HL-60 (cell line): Measurements from ENCODE around the gene CHST3.
"Not testable (repeated sequence)": the region's sequence is repeated elsewhere in the genome, so short reads cannot be mapped to it uniquely, and the experiment has no call there.

ENCODE experiments used
- DNase-seq, 2 experiments: peaks; one replicate each; pipeline ENCODE4 v3.0.0-alpha.2; 2010 to 2020; ENCODE audit warnings: low read depth in 1 of 2, low spot score in 1 of 2
- H3K27ac ChIP-seq: fragments of 250-450 bp; sonication (Bioruptor Pico); replicated peaks from 2 replicates; pipeline ENCODE4 v1.5.1; 2020; ENCODE audit warnings: mild to moderate bottlenecking, moderate library complexity
- H3K27me3 ChIP-seq: fragments of 250-450 bp; sonication (Bioruptor Pico); 2 replicates; pipeline ENCODE4 v1.5.1; 2021; ENCODE audit warnings: mild to moderate bottlenecking, moderate library complexity; ENCODE audit not compliant: insufficient read depth, poor library complexity, severe bottlenecking
- H3K4me3 ChIP-seq: replicated peaks from 2 replicates; pipeline ENCODE4 v1.5.1; 2011; ENCODE audit warnings: mild to moderate bottlenecking, control low read depth, low read length; ENCODE audit not compliant: insufficient read depth
- CTCF ChIP-seq: IDR thresholded peaks from one replicate; pipeline ENCODE4 v1.5.1; 2011; ENCODE audit warnings: low read length, control low read depth, inconsistent platforms; ENCODE audit not compliant: insufficient read depth
- GABPA ChIP-seq: IDR thresholded peaks from 2 replicates; pipeline ENCODE4 v1.6.1; 2012; ENCODE audit warnings: low read depth
- POLR2AphosphoS5 ChIP-seq: IDR thresholded peaks from 2 replicates; pipeline ENCODE4 v1.6.1; 2012; ENCODE audit warnings: low read depth
- REST ChIP-seq: IDR thresholded peaks from 2 replicates; pipeline ENCODE4 v1.6.1; 2012; ENCODE audit warnings: low read depth; ENCODE audit not compliant: insufficient replicate concordance
- SPI1 ChIP-seq: IDR thresholded peaks from 2 replicates; pipeline ENCODE4 v1.6.1; 2012; ENCODE audit warnings: low read depth, mild to moderate bottlenecking, borderline replicate concordance

Gene CHST3

GRCh38 chr10:71966046-71967004 lies 2.1 kb downstream of the CHST3 start:
- H3K4me3 ChIP-seq = no peak overlapping the region

GRCh38 chr10:71967958-71968357 lies 3.8 kb downstream of the CHST3 start:
- not testable (repeated sequence) for H3K27ac ChIP-seq, H3K4me3 ChIP-seq, DNase-seq
- peaks cover 32% of the 10 kb centered on the region for H3K27me3 ChIP-seq

More at GRCh38 chr10:71966046-71967004, 2.1 kb downstream of the CHST3 start:
- Histone ChIP-seq H3K27ac (no peak overlapping the region), H3K27me3 (peaks cover 30% of the 10 kb centered on the region)
- DNase-seq = no peak
- TF ChIP-seq REST (no peak), CTCF (no peak), SPI1 (no peak), GABPA (no peak), POLR2AphosphoS5 (no peak)

- Histone ChIP-seq H3K27ac (no peak overlapping the region), H3K27me3 (peaks cover 25% of the 10 kb centered on the region), H3K4me3 (no peak overlapping the region)
- DNase-seq = no peak
- no peak for TF ChIP-seq SPI1
- TF ChIP-seq GABPA = no peak
- TF ChIP-seq REST = no peak
- TF ChIP-seq CTCF = no peak
- TF ChIP-seq POLR2AphosphoS5 = no peak
These were observed 4.6 kb downstream of the CHST3 start for GRCh38 chr10:71968553-71969474.

GRCh38 chr10:71969929-71970328 lies 5.7 kb downstream of the CHST3 start:
- Histone ChIP-seq H3K27ac (no peak overlapping the region), H3K27me3 (peaks cover 22% of the 10 kb centered on the region), H3K4me3 (no peak overlapping the region)
- DNase-seq = no peak
- TF ChIP-seq REST = no peak
- TF ChIP-seq CTCF = no peak
- no peak for TF ChIP-seq GABPA
- no peak for TF ChIP-seq POLR2AphosphoS5
- TF ChIP-seq SPI1 = no peak
